Dendritic cell treated with granulocyte-macrophage colony-stimulating factor and Interleukin-4, amounts not matched to agents 40 ng/mL and 50 ng/mL, for 4 days (primary cell): ENCODE data around the gene FGF18.
"Not testable (repeated sequence)": the region's sequence is repeated elsewhere in the genome, so short reads cannot be mapped to it uniquely, and the experiment has no call there.

Source experiments
- H3K27ac Mint-ChIP-seq: one replicate; pipeline ENCODE4 v1.8.0; 2022; ENCODE audit warnings: mild to moderate bottlenecking, mixed read lengths
- H3K27me3 Mint-ChIP-seq: one replicate; pipeline ENCODE4 v1.8.0; 2022; ENCODE audit warnings: mild to moderate bottlenecking, mixed read lengths
- H3K36me3 Mint-ChIP-seq: one replicate; pipeline ENCODE4 v1.8.0; 2022; ENCODE audit warnings: low read depth, mixed read lengths
- H3K4me1 Mint-ChIP-seq: one replicate; pipeline ENCODE4 v1.8.0; 2022; ENCODE audit warnings: low read depth, mixed read lengths
- H3K4me3 Mint-ChIP-seq: one replicate; pipeline ENCODE4 v1.8.0; 2022; ENCODE audit warnings: mild to moderate bottlenecking, moderate library complexity, mixed read lengths
- H3K9me3 Mint-ChIP-seq: one replicate; pipeline ENCODE4 v1.8.0; 2022; ENCODE audit warnings: mixed read lengths
- intact Hi-C: fragments of 100-400 bp; cut with micrococcal nuclease; formaldehyde crosslinking; loops from one replicate; pipeline ENCODE4 v1.15.0; 2022

The FGF18 gene

DNA sequence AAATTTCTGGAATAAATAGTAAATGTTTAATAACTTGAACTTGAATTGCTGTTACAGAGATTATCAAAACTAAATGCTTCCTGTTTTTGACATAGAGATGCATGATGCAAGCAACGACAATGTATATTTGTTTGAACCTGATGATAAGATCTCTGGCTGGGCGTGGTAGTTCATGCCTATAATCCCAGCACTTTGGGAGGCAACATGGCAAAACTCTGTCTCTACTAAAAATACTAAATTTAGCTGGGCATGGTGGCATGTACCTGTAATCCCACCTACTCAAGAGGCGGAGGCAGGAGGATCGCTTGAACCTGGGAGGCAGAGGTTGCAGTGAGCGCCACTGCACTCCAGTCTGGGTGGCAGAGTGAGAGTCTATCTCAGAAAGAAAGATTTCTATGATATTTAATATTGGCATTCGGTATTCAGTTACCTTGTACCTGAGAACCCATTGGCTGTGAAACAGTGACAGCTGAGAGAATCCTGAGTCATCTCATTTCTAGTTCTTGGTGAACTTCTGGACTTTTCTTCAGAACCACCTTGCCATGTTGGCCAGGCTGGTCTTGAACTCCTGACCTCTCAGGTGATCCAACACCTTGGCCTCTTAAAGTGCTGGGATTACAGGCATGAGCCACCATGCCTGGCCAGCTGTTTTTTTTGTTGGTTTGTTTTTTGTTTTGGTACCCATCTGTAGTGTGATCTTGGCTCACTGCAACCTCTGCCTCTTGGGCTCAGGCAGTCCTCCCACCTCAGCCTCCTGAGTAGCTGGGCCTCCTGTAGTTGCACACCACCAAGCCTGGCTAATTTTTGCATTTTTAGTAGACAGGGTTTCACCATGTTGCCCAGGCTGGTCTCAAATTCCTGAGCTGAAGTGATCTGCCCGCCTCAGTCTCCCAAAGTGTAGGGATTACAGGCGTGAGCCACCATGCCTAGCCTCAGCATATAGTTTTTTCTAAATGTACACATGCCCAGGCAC is 10.0 kb upstream of the FGF18 start:
- intact Hi-C loops: no loop called here
- Mint-ChIP-seq H3K27ac (no peak overlapping the region), H3K4me3 (no peak overlapping the region), H3K36me3 (peaks cover 98% of the 10 kb centered on the region), H3K9me3 (no peaks in the 10 kb centered on the region), H3K4me1 (no peaks in the 10 kb centered on the region), H3K27me3 (no peaks in the 10 kb centered on the region)

DNA sequence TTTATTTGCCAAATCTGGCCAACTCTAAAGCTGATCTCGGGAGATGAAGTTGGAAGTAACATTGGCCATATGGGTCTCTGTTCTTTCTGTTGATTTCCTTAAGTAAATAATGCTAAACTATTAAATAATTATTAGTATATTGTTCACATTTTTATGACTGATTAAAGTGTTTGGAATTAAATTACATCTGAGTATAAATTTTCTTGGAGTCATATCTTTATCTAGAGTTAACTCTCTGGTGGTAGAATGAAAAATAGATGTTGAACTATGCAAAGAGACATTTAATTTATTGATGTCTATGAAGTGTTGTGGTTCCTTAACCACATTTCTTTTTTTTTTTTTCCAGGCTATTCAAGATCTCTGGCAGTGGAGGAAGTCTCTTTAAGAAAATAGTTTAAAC is 9.3 kb upstream of the FGF18 start:
- H3K9me3 Mint-ChIP-seq: no peaks in the 10 kb centered on the region
- peaks cover 92% of the 10 kb centered on the region for H3K36me3 Mint-ChIP-seq
- no peaks in the 10 kb centered on the region for H3K4me1 Mint-ChIP-seq
- no peak overlapping the region for H3K4me3 Mint-ChIP-seq
- no peak overlapping the region for H3K27ac Mint-ChIP-seq
- intact Hi-C loops: no loop called here
- H3K27me3 Mint-ChIP-seq: no peaks in the 10 kb centered on the region

DNA sequence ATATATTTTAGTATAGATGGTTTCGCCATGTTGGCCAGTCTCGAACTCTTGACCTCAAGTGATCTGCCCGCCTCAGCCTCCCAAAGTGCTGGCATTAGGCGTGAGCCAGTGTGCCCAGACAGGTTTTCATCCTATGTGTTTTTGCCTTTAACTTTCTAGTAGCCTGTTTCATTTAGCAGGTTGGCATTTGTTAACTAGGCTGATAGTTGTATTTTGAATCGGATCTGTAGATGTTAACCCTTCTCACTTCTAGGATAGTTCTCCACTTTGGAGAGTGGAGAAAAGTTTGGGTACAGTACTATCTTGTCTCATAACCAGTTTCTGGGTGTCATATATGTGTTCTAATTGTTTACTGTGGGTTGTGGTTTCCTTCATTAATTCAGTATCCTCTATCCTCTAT is 7.3 kb upstream of the FGF18 start:
- Mint-ChIP-seq H3K36me3 (peaks cover 72% of the 10 kb centered on the region), H3K9me3 (no peaks in the 10 kb centered on the region), H3K4me3 (no peak overlapping the region), H3K27me3 (no peaks in the 10 kb centered on the region), H3K4me1 (no peaks in the 10 kb centered on the region), H3K27ac (no peak overlapping the region)
- intact Hi-C loops: no loop called here

- Mint-ChIP-seq H3K36me3 (peaks cover 60% of the 10 kb centered on the region), H3K4me3 (no peak overlapping the region), H3K27me3 (peaks cover under 1% of the 10 kb centered on the region), H3K9me3 (no peaks in the 10 kb centered on the region), H3K27ac (no peak overlapping the region), H3K4me1 (peaks cover under 1% of the 10 kb centered on the region)
- intact Hi-C loops: no loop called here
These were observed 6.1 kb upstream of the FGF18 start for GRCh38 chr5:171413153-171413910.

GRCh38 chr5:171413993-171414392 is 5.5 kb upstream of the FGF18 start:
- intact Hi-C loops: not testable (repeated sequence)

GRCh38 chr5:171415115-171415730 is 4.2 kb upstream of the FGF18 start:
- H3K4me1 Mint-ChIP-seq: peaks cover 13% of the 10 kb centered on the region
- intact Hi-C loops: no loop called here
- H3K4me3 Mint-ChIP-seq: no peak overlapping the region
- no peaks in the 10 kb centered on the region for H3K9me3 Mint-ChIP-seq
- H3K36me3 Mint-ChIP-seq: peaks cover 41% of the 10 kb centered on the region
- H3K27me3 Mint-ChIP-seq: peaks cover 14% of the 10 kb centered on the region
- H3K27ac Mint-ChIP-seq: no peak overlapping the region

More at GRCh38 chr5:171413993-171414392, 5.5 kb upstream of the FGF18 start:
- H3K27me3 Mint-ChIP-seq, H3K9me3 Mint-ChIP-seq, H3K27ac Mint-ChIP-seq, H3K4me1 Mint-ChIP-seq, H3K4me3 Mint-ChIP-seq: not testable (repeated sequence)
- peaks cover 54% of the 10 kb centered on the region for H3K36me3 Mint-ChIP-seq

DNA sequence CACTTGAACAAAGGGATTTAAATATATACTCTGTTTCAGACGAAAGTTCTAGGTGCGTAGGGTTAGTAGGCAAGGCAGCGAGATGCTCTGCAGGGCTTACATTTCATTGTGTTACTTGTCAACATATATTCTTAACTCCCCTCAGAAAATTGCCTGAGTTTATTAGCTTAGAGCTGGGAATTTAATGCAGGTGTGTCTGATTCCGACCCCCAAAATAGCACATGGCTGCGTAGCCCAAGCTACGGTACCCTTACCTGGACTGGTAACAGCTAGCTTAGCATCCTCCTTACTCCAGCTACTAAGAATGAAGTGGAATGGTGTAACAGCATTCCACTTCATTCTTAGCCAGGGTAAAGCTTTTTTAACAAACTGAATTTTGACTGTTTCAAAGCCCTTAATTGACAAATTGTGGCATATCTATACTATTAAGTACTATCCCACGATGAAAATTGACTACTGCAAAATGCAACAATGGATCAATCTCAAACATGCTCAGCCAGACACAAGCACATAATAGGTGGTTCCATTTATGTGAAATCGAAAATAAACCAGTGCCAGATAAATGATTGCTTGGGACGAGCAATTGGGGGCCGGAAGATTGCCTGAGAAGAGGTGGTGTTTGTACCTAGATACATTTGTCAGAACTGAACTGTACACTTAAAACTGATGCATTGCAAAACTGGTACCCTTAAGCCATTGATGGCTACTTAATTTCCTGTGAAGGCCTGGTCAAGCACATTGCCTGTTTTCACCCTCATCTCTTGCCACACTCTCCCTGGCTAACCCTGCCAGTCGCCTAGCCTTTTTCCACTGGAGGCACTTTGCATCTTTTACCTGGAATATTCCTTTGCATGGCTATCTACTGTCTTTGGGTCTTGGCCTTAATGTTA is 3.0 kb upstream of the FGF18 start:
- intact Hi-C loops: no loop called here
- H3K4me3 Mint-ChIP-seq: no peak overlapping the region
- peaks cover 29% of the 10 kb centered on the region for H3K36me3 Mint-ChIP-seq

DNA sequence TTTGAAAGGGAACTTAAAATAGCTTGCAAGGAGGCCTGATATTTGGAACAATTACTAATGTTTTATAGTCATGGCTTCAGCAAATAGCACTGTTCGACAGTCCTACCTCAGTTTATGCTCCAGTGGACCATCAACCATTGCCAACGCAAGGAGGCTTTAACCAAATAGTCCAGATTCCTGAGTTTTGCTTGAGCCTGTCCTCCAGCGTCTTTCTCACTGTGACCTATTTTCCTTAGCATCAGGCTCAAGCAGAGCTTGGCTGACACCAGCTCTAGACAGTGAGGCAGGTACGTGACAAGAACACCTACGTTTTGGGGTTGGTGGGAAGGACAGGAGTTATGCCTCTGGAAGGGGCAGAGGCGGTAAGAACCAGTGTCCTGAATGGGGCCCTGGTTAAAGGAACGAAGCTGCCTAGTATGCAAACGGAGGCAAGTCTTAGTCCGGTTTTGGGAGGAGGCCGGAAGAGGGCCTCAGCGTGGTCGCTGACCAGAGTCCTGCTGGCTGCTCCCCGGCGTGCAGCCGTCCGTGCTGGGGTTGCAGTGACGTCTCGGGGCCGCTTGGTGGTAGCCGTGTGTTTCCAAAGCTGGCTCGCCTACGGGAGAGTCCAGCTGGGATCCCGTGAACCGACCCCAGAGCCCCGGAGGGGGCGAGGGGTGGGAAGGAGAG is 998 bp upstream of the FGF18 start:
- Mint-ChIP-seq H3K9me3 (no peaks in the 10 kb centered on the region), H3K27ac (no peak overlapping the region), H3K36me3 (peaks cover 9% of the 10 kb centered on the region), H3K27me3 (peaks cover 47% of the 10 kb centered on the region), H3K4me3 (peak overlapping the region; percentile 63), H3K4me1 (peaks cover 21% of the 10 kb centered on the region)
- intact Hi-C loops: loop anchor here (1.0 kb wide), 1 partner anchor 490 kb away; no protein-coding TSS in a partner anchor

More for the DNA sequence above, 3.0 kb upstream of the FGF18 start:
- H3K27me3 Mint-ChIP-seq: peaks cover 26% of the 10 kb centered on the region
- no peaks in the 10 kb centered on the region for H3K9me3 Mint-ChIP-seq
- peaks cover 21% of the 10 kb centered on the region for H3K4me1 Mint-ChIP-seq
- no peak overlapping the region for H3K27ac Mint-ChIP-seq

GRCh38 chr5:171419688-171420430 is 412 bp downstream of the FGF18 start:
- H3K27ac Mint-ChIP-seq: no peak overlapping the region
- peaks cover 21% of the 10 kb centered on the region for H3K4me1 Mint-ChIP-seq
- H3K27me3 Mint-ChIP-seq: peaks cover 51% of the 10 kb centered on the region
- H3K9me3 Mint-ChIP-seq: no peaks in the 10 kb centered on the region
- intact Hi-C loops: no loop called here
- no peaks in the 10 kb centered on the region for H3K36me3 Mint-ChIP-seq
- peak overlapping the region; percentile 26 for H3K4me3 Mint-ChIP-seq

GRCh38 chr5:171420431-171421241 is 1.2 kb downstream of the FGF18 start:
- Mint-ChIP-seq H3K9me3 (no peaks in the 10 kb centered on the region), H3K27me3 (peaks cover 51% of the 10 kb centered on the region), H3K36me3 (no peaks in the 10 kb centered on the region), H3K27ac (no peak overlapping the region), H3K4me1 (peaks cover 21% of the 10 kb centered on the region), H3K4me3 (peak overlapping the region; percentile 26)
- intact Hi-C loops: no loop called here

DNA sequence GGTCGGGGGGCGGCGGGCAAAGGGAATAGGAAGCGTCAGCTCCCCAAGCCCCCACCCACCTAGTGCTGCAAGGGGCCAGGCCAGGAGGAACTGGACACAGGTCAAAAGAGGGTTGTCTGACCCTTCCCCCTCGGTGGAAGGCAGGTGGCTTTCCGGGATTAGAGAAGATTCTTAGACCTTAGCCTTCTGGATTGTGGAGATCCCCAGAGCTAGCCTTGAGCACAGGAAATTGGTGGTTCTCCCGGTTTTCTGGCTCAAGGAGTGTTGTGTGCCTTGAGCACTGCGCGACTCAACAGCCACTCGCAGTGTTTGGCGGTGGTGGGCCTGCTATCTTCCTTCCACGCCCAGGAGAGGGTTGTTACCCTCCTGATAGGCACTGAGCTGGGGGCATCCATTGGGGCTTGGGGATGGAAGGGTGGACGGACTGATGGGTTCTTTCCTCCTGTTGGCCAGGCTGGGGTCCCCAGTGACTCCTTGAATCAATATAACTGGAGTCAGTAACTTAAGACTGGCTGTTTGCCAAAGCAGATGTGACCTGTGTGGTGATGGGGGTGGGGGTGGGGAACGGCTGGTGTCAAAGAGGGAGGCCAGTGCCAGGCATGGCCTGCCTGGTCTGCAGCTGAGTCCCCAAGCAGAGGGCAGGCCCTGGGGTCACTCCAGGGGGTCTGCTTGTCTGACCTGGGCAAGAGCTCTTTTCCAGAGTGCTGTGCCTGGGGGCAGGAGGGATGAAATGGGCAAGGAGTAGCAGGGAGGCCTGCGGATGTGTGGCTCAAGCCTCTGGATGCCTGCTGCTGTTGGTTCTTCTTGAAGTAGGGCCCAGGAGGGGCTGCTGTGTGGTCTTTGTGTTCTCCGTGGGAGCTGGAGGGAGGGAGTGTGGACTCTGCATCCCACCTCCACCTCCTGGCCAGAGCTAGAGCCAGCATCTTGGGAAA is 2.1 kb downstream of the FGF18 start:
- peaks cover 21% of the 10 kb centered on the region for H3K4me1 Mint-ChIP-seq
- no peak overlapping the region for H3K4me3 Mint-ChIP-seq
- no peaks in the 10 kb centered on the region for H3K9me3 Mint-ChIP-seq
- H3K27ac Mint-ChIP-seq: no peak overlapping the region
- H3K27me3 Mint-ChIP-seq: peaks cover 51% of the 10 kb centered on the region
- intact Hi-C loops: no loop called here
- H3K36me3 Mint-ChIP-seq: no peaks in the 10 kb centered on the region
